ENCODE measurements around the gene PPFIA1. TPM values are rescaled to one million over a fixed set of nuclear protein-coding genes. Genes with fewer than 3 reads are reported as not detected.

PPFIA1 gene
- total RNA-seq, 2 experiments from 2014 or later = 34.6 to 53.9 TPM

GRCh38 chr11:70376621-70377020 is 106.1 kb downstream of the PPFIA1 start:
- Histone ChIP-seq H3K4me1 (ENCODE audit: insufficient read depth, low read length, poor library complexity, severe bottlenecking) (no peaks in the 10 kb centered on the region), H2AFZ (ENCODE audit: low read length) (no peak overlapping the region), H3K9me3 (ENCODE audit: low read length) (no peaks in the 10 kb centered on the region), H3K79me2 (ENCODE audit: insufficient read depth, low read depth, low read length) (no peaks in the 10 kb centered on the region), H3K4me3 (ENCODE audit: low read depth, low read length, poor library complexity, severe bottlenecking) (no peak overlapping the region), H3K9me2 (ENCODE audit: insufficient read depth, low read length) (no peaks in the 10 kb centered on the region), H3K4me2 (ENCODE audit: low read length) (no peak overlapping the region), H3K27ac (ENCODE audit: low read depth, low read length, poor library complexity, severe bottlenecking) (no peak overlapping the region), H3K36me3 (ENCODE audit: insufficient read depth, low read length) (peaks cover 70% of the 10 kb centered on the region), H4K20me1 (ENCODE audit: insufficient read depth, low read length) (no peaks in the 10 kb centered on the region)
- no peak for DNase-seq (ENCODE audit: low spot score)
- no peak for TF ChIP-seq EZH2phosphoT487 (IDR thresholded peaks at IDR 0.05; ENCODE audit: borderline replicate concordance, low read depth, low read length)
- no peak for TF ChIP-seq CTCF (conservative IDR thresholded peaks at IDR 0.05; ENCODE audit: low read length)
- no TSS peak for BruUV-seq (replicated peaks)
- intact Hi-C loops (cut with micrococcal nuclease; ENCODE audit: unreplicated experiment) = no loop called here
- ChIA-PET POLR2A (no interaction called here), CTCF (ENCODE audit: unreplicated experiment) (no interaction called here)

- Histone ChIP-seq H4K20me1 (ENCODE audit: insufficient read depth, low read length) (no peaks in the 10 kb centered on the region), H3K27ac (ENCODE audit: low read depth, low read length, poor library complexity, severe bottlenecking) (no peak overlapping the region), H3K4me2 (ENCODE audit: low read length) (no peak overlapping the region), H3K9me3 (ENCODE audit: low read length) (no peaks in the 10 kb centered on the region), H3K79me2 (ENCODE audit: insufficient read depth, low read depth, low read length) (no peaks in the 10 kb centered on the region), H2AFZ (ENCODE audit: low read length) (no peak overlapping the region), H3K36me3 (ENCODE audit: insufficient read depth, low read length) (peaks cover 69% of the 10 kb centered on the region), H3K4me1 (ENCODE audit: insufficient read depth, low read length, poor library complexity, severe bottlenecking) (no peaks in the 10 kb centered on the region), H3K4me3 (ENCODE audit: low read depth, low read length, poor library complexity, severe bottlenecking) (no peak overlapping the region), H3K9me2 (ENCODE audit: insufficient read depth, low read length) (no peaks in the 10 kb centered on the region)
- no peak for TF ChIP-seq CTCF (conservative IDR thresholded peaks at IDR 0.05; ENCODE audit: low read length)
- no peak for TF ChIP-seq EZH2phosphoT487 (IDR thresholded peaks at IDR 0.05; ENCODE audit: borderline replicate concordance, low read depth, low read length)
- POLR2A ChIA-PET = interaction anchor here (0.6 kb wide), 2 partner anchors 116 to 1434 kb away, joined by 3 to 4 read pairs; no protein-coding TSS in a partner anchor
- no peak for DNase-seq (ENCODE audit: low spot score)
- intact Hi-C loops (cut with micrococcal nuclease; ENCODE audit: unreplicated experiment) = no loop called here
- TSS peak; percentile 48 for BruUV-seq (replicated peaks)
- CTCF ChIA-PET (ENCODE audit: unreplicated experiment) = no interaction called here
These were observed 107.2 kb downstream of the PPFIA1 start for GRCh38 chr11:70377645-70378044.

GRCh38 chr11:70378506-70379134 is 108.1 kb downstream of the PPFIA1 start:
- Histone ChIP-seq H3K27ac (ENCODE audit: low read depth, low read length, poor library complexity, severe bottlenecking) (no peak overlapping the region), H3K36me3 (ENCODE audit: insufficient read depth, low read length) (peaks cover 62% of the 10 kb centered on the region), H3K4me3 (ENCODE audit: low read depth, low read length, poor library complexity, severe bottlenecking) (no peak overlapping the region), H3K4me1 (ENCODE audit: insufficient read depth, low read length, poor library complexity, severe bottlenecking) (no peaks in the 10 kb centered on the region), H3K9me2 (ENCODE audit: insufficient read depth, low read length) (no peaks in the 10 kb centered on the region), H2AFZ (ENCODE audit: low read length) (no peak overlapping the region), H4K20me1 (ENCODE audit: insufficient read depth, low read length) (no peaks in the 10 kb centered on the region), H3K9me3 (ENCODE audit: low read length) (no peaks in the 10 kb centered on the region), H3K79me2 (ENCODE audit: insufficient read depth, low read depth, low read length) (no peaks in the 10 kb centered on the region), H3K4me2 (ENCODE audit: low read length) (no peak overlapping the region)
- no TSS peak for BruUV-seq (replicated peaks)
- peak; percentile 46 for TF ChIP-seq CTCF (conservative IDR thresholded peaks at IDR 0.05; ENCODE audit: low read length)
- TF ChIP-seq EZH2phosphoT487 (IDR thresholded peaks at IDR 0.05; ENCODE audit: borderline replicate concordance, low read depth, low read length) = no peak
- POLR2A ChIA-PET = interaction anchor here (0.6 kb wide), 1 partner anchor 1435 kb away, joined by 4 read pairs; no protein-coding TSS in a partner anchor
- intact Hi-C loops (cut with micrococcal nuclease; ENCODE audit: unreplicated experiment) = no loop called here
- CTCF ChIA-PET (ENCODE audit: unreplicated experiment) = no interaction called here
- no peak for DNase-seq (ENCODE audit: low spot score)
